HG02885 (cell line): ENCODE measurements around the gene QRICH1.

Experiments used
- ATAC-seq: cut with Tn5 transposase; IDR thresholded peaks from one replicate; pipeline ENCODE4 v1.9.1; 2021; ENCODE audit warnings: mild to moderate bottlenecking; ENCODE audit not compliant: unreplicated experiment, poor library complexity

Gene QRICH1

DNA sequence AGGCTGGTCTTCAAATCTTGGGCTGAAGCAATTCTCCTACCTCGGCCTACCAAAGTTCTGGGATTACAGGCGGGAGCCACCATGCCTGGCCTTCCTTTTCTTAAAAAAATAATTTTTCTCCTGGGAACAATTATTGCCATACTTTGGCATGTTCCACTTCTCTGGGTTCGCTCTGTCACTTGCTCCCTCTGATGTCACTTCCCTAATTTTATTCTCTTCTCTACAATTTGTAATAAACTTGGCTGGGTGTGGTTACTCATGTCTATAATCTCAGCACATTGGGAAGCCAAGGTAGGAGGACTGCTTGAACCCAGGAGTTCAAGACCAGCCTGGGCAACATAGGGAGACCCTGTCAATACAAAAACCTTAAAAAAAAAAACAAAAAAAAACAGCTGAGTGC is 58.6 kb downstream of the QRICH1 start:
- ATAC-seq, result no peak

DNA sequence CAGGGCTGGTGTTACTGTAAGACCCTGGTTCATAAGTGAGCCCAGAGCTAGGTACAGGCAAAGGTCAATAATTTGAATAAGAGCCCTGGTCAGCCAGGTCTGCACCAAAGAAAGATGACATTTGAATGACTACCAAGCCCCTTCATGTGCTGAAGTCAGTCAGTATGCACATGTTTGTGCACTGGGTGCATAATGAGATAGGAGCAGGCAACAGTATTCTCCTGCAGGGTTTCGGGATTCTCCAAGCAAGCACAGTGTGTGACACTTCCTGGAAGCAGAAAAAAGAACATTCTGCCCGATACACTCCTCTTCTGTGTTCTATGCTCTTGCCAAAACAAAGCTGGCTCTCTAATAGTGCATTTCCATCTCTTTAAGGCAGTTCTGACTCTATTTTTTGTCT is 59.2 kb downstream of the QRICH1 start:
- ATAC-seq, result no peak

DNA sequence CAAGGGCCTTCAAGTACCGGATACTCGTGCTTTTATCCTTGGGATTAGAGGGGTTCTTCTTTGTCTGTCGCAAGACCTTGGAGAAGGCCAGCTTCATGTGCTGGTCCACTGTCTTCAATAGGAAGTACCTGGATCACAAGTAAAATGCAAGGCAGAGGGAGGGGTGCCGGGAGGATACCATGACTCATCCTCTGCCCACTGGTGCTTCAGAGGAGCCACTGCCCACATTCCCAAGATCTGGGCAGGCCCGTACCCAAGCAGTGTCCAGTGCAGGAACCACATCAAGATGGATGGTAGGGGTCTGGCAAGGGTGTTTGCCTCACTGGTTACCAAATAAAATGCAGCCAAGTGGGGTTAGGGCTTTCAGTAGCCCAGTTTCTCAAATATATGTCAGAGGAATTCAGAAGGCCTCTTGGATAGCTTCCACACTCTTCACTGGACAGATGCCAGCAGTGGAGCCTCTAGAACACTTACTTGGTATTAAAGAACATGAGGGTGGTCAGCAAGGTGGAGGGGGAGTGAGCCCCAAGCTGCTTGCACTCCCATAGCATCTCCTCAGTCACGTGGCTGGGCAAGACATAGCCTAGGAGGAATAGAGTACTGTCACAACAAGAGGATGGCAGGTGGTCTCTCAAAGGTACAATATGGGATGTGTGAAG is 61.1 kb downstream of the QRICH1 start:
- no peak for ATAC-seq

DNA sequence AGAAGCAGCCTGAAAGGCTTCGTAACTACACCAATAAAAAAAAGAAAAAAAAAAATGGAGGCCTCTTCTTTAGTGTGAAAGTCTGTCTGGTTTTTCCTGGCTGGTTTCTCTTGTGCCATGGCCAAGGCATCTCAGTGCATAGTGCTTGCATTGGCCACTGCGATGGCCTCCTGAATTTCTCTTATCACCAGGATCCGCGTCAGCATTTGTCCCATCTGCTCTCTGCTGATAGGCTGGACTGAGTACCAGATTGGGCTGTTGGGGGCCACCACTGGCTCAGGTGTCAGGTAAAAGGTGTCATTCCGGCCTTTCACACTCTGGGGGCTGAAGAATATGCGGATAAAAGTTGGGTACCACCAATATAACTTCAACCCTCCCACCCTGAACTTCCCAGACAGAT is 63.5 kb downstream of the QRICH1 start:
- no peak for ATAC-seq

DNA sequence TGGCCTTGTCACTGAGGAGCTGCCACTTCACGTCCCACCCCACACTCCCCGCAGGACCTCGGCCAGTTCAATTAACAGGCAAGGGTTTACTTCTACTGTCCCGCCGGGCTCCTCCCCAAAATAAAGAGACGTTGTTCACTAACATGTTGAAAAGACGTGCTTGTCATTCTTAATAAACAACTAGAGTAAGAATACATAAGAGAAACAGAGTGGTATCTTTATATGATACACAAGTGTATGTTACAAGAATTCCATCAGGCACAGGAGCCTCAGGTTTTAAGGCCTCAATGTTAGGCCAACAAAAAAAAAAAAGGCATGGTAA is 64.3 kb downstream of the QRICH1 start:
- no peak for ATAC-seq

DNA sequence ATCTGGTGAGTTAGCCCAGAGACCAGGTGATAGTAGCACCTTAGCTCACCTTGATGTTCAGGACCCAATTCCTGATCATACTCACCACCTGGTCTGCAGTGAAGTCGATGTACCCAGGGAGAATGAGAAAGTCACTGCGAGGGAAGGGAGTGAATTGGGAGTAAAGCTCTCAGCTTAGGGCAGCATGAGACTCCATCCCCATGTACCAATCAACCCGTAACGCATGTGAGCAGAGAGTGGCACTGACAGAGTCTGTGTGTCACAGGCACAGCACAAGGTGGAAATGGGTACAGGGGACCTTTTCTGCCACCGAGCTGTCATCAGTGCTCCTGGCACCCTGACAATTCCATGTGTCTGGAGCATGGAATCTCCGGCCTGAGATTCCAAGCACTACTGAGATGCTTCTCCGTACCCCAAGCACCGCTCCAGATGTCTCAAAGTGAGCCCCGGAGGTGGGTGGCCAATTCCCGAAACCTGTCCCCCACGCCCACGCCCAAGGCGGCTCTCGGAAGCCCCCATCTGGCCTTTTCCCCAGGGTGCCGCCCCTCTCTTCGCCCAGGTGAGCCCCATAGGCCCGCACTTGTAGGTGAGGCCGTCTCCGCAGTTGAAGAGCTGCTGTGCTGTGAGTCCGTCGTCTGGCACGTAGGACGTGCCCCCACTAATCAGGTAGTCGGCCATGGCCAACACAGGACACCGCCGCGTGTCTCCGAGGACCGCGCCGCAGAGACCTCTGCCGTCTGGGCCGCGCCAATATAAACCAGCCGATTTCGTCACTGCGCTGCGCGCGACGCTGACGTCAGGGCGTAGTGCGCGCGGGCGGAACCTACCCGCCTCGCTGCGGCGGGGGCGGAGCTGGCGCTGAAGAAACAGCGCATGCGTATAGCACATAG is 65.0 kb downstream of the QRICH1 start, which contains the start of gene IMPDH2:
Gene IMPDH2 (minus strand): TSS at position 726 of the 890 bp plus-strand sequence. CDS start 48 bp downstream, at position 678.
- peak; percentile 89 for ATAC-seq

DNA sequence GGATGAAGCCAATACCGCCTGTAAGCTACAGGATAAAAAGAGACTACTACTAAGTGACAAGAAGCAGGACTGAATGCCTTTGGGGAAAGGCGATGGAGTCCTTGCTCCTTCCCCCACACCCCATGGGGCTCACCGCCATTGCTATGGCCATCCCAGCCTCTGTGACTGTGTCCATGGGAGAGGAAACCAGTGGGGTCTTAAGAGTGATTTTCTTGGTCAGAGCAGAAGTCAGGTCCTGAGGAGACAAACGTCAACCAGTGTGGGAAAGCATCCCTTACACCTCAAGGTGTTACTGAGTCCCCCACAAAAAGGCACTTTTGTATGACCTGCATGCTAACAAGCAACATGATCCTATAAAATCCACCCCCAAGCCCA is 65.6 kb downstream of the QRICH1 start:
- no peak for ATAC-seq

DNA sequence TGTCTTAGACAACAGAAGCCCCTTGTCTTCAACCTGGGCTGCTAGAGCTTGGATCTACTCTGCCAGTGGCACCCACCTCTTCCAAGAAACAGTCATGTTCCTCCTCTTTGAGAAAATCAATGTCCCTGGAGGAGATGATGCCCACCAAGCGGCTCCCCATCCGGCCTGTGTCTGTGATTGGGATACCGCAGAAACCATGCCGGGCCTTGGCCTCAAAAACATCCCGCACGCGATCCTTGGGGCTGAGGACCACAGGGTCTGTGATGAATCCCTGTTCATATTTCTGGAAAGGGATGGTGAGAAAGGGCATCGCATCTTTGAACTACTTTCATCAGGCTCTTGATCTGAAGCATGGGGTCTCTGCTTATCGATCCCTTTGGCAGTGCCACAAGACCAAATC is 66.2 kb downstream of the QRICH1 start:
- no peak for ATAC-seq

DNA sequence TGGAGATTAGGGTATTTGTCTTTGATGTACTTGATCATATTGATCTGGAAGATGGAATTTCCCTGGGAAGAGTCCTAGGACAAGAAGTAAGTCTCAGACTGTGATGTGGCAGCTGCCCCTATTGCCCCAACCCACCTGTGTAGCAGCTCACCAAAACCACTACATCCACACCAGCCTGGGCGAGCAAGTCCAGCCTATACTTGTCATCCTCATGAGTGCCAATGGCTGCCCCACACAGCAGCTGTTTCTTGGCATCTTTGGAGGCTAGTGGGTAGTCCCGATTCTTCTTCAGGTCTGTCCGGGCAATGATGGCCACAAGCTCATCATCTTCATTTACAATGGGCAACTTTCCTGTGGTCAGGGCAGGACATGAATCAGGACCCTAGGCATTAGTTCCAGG is 67.3 kb downstream of the QRICH1 start:
- no peak for ATAC-seq

DNA sequence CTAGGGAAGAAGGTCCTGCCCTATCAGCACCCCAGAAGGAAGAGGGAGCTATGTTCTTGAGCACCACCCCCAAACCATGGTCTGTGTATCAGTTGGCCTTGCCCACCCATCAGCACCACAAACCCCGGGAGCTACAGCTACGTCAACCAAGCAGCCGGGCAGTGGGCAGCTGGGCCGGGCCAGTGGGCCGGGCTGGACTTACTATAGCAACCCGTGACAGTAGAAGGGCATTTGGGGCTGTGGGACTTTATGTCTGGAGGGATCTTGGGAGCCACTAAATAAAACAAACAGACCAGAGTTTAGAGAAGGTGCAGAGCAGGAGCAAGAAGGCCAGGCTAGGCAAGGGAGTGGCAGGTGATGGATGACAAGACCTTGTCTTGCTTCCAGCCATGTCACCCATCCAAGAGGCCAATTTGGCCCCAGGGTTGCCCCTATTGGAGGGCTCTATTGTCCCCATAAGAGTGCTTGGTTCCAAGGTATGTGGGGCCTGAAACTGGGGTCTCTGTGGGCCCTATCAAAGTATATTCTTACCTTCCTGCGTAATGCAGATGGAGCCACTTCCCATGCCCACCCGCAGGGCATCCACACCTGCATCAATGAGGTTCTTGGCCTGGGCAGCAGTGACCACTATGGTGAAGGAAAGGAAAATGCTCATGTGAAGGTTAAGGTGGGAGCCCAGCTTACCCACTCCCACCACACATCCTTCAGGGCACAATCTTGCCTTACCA is 67.9 kb downstream of the QRICH1 start:
- no peak for ATAC-seq

DNA sequence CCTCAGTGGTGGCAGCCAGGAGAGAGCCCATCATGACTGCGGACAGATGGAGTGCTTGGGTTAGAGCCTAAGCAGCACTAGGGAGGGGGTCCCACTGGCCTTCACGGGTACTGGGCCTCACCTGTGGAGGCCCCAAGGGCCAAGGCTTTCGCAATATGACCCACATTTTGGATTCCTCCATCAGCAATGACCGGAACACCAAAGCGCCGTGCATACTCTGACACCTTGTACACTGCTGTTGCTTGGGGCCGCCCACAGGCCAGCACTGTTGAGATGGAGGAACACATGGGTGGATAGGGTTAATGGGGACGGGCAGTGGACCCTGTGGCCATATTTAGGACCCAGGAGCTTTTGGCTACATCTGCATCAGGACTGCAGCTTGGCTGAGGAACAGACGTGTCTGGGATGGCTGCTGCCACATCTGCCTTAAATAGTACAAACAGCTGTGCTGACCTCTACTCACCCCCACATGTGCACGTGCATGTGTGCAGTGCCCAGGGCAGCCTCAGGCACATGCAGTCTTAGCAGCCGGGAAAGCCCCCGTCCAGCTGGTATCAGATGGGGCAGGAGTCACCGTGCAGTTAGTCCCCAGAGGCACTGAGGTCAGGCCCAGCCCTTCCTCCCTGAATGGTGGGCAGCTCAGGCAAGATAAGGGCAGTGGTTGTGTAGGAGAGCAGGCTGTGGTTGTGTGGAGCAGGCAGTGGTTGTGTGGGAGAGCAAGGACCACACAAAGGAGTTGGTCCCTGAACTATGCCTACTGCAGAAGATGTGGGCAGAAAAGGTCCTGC is 68.7 kb downstream of the QRICH1 start:
- no peak for ATAC-seq

DNA sequence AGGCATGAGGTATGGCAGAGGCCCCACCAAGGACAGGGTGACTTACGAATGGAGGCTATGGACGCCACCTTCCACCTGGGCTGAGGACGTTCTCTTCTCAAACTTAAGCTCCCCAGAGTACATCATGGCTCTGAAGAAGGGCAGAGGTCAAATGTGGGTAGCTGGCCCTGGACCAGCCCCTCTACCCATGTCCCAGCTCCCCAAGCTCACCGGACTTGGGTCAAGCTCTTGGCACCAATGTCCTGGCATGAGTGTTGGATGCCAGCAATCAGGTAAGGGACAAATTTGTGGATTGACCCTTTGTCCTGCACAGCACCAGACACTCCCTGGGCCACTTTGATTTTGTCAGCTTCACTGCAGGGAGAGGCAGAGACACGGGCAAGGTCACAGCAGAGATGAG is 69.4 kb downstream of the QRICH1 start:
- ATAC-seq, result no peak

DNA sequence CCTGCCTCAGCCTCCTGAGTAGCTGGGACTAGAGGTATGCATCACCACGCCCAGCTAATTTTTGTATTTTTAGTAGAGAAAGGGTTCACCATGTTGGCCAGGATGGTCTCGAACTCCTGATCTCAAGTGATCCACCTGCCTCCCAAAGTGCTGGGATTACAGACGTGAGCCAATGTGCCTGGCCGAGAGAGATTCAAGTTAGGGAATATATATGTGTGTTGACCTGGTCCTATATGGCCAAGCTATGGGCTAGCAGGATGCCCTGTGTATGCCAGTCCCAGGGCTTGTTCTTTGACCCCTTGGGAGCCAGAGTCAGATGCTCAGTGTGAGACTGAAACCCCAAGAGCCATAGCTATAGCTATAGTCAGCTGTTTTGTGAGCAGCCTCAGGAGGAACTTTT is 70.1 kb downstream of the QRICH1 start:
- no peak for ATAC-seq

DNA sequence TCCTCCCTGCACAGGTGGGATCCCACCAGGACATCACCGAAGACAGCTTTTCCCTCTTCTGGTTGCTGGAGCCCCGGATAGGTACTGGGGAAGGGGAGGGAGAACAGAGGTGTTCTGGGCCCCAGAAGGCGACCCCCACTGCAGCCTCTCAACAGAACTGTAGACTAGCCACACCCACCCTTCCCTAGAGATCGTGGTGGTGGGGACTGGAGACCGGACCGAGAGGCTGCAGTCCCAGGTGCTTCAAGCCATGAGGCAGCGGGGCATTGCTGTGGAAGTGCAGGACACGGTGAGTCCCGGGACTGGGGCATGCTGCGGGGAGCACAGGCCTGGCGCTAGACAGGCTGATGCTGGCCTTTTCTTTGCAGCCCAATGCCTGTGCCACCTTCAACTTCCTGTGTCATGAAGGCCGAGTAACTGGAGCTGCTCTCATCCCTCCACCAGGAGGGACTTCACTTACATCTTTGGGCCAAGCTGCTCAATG is 71.1 kb downstream of the QRICH1 start:
- no peak for ATAC-seq

DNA sequence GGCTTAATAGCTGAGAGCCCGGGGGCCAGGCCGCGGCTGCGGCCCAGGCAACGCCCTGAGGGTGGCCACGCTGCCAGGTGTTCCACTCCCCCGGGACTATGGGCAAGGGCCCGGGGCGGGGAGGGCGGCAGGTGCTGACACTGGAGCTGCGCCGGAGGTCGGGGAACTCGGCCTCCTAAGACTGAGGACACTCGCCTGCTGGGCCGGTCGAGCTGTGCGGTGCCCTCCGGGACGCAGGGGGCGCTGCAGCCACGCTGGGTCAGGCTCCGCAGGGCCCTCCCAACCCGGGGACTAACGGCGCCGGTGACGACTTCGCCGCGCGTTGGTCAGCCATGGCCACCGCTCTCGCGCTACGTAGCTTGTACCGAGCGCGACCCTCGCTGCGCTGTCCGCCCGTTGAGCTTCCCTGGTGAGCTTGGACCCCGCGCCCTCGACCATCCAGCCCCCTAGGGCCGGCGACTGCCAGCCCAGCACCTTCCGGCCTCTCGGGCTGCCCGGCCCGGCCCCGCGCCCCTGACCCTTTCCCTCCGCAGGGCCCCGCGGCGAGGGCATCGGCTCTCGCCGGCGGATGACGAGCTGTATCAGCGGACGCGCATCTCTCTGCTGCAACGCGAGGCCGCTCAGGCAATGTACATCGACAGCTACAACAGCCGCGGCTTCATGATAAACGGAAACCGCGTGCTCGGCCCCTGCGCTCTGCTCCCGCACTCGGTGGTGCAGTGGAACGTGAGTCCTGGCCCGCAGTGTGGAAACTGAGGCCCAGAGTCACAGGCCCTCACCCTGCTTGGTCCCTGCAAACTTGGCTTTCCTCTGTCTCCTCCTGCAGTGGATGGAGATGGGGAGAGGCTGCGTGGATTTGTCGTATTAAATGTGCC is 71.8 kb downstream of the QRICH1 start, which contains the start of gene NDUFAF3:
Gene NDUFAF3 (plus strand): TSS at position 309 of the 875 bp plus-strand sequence. CDS start 24 bp downstream, at position 333.
- ATAC-seq, result peak; percentile 65

DNA sequence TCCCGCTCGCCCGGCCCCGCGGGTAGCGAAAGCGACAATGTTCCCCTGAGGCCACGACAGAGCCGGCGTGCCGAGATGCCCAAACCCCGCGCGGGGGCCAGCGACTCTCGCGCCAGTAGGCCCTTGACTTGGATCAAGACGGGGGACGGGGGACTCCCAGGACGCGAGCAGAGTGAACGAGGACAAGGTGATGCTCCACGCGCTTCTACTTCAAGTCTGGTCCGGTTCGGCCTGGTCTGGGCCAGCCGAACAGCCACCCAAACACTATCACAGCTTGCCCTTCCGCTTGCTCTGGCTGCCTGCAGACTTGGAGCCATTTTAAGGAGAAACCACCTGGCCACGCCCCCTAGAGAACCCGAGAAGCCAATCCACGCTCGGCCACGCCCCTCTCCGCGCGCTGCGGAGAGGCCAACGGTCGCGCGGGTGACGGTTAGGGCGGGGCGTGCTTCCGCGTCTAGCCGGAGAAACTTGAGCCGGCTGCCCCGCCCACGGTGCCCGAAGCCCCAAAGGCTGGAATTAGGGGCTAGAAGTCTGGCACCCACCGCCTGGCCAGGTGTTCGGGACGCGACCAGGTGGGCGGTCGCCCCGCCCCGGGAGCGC is 72.6 kb downstream of the QRICH1 start:
- ATAC-seq, result peak; percentile 58

DNA sequence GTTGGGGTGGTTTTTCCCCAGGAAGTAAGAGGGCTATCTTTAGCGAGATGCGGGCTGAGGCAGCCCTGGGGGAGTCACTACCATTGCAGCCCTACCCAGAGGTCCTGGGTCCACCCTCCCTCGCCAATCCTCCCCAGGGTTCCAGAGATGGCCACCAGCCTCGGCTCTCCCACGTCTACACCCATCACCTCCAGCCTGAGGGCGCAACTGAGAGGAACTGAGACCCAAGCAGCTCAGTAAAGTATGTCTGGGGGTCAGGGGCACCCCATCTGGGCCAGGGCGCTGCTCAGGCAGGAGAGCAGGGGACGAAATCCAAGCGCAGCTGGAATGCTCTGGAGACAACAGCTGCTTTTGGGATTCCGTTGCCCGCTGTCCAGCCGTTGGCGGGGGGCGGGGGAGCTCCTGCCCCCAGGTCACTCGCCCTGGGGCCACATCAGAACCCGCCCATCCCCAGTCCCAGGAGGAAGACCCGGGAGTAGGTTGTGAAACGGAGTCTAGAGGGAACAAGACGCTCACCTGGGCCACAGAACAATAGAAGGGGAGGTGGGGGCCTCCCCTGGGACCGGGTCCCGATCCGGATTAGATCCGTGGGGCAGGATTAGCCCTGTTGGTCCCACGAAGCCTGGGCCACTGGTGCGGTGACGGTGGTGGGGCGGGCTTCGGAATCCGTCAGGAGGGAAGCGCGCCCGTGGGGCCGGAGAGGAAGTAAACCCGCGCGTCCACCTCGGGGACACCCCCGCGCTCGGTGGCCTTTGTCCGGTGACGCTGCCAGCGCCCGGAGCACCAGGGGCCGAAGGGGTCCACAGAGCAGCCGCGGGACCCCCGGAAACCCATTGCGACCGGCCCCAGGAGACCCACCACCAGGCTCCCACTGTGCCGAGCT is 73.3 kb downstream of the QRICH1 start:
- ATAC-seq, result peak; percentile 3

DNA sequence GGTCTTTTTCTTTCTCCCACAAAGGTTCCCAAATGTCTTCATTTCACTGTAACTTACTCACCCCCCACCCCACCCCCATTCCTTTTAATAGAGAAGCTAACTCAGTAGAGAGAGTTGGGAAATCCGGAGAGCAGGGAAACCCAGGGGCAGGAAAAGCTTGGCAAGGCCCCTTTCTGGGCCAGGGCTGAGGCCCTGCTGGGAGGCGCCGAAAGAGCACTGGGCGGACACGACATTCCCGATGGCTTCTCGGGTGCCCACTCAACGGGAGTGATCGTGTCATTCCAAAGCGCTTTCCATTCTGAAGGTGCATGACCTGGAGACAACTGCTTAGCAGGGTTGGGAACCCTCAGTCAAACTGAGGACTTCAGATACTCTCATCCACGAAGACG is 73.9 kb downstream of the QRICH1 start:
- ATAC-seq, result no peak
